Measurements from ENCODE around the gene SLC4A2.

Gene SLC4A2

DNA sequence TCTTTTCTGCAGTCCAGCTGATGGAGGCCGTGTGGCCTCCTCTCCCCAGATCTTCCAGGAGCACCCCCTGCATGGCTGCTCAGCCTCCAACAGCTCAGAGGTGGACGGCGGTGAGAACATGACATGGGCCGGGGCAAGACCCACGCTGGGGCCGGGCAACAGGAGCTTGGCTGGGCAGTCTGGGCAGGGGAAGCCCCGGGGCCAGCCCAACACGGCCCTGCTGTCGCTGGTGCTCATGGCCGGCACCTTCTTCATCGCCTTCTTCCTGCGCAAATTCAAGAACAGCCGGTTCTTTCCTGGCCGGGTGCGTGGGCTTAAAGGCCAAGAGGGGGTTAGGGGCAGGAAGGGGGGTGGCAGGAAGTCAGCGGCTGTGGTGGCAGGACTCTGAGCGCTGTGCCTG, 14.6 kb downstream of the SLC4A2 start:
- TF ChIP-seq, protein P1, sequence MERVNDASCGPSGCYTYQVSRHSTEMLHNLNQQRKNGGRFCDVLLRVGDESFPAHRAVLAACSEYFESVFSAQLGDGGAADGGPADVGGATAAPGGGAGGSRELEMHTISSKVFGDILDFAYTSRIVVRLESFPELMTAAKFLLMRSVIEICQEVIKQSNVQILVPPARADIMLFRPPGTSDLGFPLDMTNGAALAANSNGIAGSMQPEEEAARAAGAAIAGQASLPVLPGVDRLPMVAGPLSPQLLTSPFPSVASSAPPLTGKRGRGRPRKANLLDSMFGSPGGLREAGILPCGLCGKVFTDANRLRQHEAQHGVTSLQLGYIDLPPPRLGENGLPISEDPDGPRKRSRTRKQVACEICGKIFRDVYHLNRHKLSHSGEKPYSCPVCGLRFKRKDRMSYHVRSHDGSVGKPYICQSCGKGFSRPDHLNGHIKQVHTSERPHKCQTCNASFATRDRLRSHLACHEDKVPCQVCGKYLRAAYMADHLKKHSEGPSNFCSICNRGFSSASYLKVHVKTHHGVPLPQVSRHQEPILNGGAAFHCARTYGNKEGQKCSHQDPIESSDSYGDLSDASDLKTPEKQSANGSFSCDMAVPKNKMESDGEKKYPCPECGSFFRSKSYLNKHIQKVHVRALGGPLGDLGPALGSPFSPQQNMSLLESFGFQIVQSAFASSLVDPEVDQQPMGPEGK (CRISPR knock-in tag; IDR thresholded peaks at IDR 0.05; ENCODE audit: borderline replicate concordance), result no peak
- TF ChIP-seq ZFP30 (CRISPR knock-in tag; IDR thresholded peaks at IDR 0.05) (no peak), CSDC2 (CRISPR knock-in tag; IDR thresholded peaks at IDR 0.05) (no peak), ZC3H10 (CRISPR knock-in tag; IDR thresholded peaks at IDR 0.05) (no peak), ARNTL (CRISPR knock-in tag; IDR thresholded peaks at IDR 0.05; ENCODE audit: borderline replicate concordance, low read depth) (no peak), CREB5 (CRISPR knock-in tag; IDR thresholded peaks at IDR 0.05; ENCODE audit: low read depth) (no peak), ISL1 (CRISPR knock-in tag; IDR thresholded peaks at IDR 0.05) (no peak), ZFP3 (CRISPR knock-in tag; IDR thresholded peaks at IDR 0.05) (no peak), RARB (CRISPR knock-in tag; IDR thresholded peaks at IDR 0.05) (no peak), BACH2 (CRISPR knock-in tag; IDR thresholded peaks at IDR 0.05; ENCODE audit: borderline replicate concordance) (no peak), PPARA (CRISPR knock-in tag; IDR thresholded peaks at IDR 0.05; ENCODE audit: borderline replicate concordance) (no peak), SNAI2 (CRISPR knock-in tag; IDR thresholded peaks at IDR 0.05) (no peak), ESRRG (CRISPR knock-in tag; IDR thresholded peaks at IDR 0.05) (no peak)
- TF ChIP-seq, protein P2, sequence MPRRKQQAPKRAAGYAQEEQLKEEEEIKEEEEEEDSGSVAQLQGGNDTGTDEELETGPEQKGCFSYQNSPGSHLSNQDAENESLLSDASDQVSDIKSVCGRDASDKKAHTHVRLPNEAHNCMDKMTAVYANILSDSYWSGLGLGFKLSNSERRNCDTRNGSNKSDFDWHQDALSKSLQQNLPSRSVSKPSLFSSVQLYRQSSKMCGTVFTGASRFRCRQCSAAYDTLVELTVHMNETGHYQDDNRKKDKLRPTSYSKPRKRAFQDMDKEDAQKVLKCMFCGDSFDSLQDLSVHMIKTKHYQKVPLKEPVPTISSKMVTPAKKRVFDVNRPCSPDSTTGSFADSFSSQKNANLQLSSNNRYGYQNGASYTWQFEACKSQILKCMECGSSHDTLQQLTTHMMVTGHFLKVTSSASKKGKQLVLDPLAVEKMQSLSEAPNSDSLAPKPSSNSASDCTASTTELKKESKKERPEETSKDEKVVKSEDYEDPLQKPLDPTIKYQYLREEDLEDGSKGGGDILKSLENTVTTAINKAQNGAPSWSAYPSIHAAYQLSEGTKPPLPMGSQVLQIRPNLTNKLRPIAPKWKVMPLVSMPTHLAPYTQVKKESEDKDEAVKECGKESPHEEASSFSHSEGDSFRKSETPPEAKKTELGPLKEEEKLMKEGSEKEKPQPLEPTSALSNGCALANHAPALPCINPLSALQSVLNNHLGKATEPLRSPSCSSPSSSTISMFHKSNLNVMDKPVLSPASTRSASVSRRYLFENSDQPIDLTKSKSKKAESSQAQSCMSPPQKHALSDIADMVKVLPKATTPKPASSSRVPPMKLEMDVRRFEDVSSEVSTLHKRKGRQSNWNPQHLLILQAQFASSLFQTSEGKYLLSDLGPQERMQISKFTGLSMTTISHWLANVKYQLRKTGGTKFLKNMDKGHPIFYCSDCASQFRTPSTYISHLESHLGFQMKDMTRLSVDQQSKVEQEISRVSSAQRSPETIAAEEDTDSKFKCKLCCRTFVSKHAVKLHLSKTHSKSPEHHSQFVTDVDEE (CRISPR knock-in tag; IDR thresholded peaks at IDR 0.05), result no peak
- TF ChIP-seq, protein P3, sequence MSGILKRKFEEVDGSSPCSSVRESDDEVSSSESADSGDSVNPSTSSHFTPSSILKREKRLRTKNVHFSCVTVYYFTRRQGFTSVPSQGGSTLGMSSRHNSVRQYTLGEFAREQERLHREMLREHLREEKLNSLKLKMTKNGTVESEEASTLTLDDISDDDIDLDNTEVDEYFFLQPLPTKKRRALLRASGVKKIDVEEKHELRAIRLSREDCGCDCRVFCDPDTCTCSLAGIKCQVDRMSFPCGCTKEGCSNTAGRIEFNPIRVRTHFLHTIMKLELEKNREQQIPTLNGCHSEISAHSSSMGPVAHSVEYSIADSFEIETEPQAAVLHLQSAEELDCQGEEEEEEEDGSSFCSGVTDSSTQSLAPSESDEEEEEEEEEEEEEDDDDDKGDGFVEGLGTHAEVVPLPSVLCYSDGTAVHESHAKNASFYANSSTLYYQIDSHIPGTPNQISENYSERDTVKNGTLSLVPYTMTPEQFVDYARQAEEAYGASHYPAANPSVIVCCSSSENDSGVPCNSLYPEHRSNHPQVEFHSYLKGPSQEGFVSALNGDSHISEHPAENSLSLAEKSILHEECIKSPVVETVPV (CRISPR knock-in tag; IDR thresholded peaks at IDR 0.05), result no peak
- TF ChIP-seq, protein P4, sequence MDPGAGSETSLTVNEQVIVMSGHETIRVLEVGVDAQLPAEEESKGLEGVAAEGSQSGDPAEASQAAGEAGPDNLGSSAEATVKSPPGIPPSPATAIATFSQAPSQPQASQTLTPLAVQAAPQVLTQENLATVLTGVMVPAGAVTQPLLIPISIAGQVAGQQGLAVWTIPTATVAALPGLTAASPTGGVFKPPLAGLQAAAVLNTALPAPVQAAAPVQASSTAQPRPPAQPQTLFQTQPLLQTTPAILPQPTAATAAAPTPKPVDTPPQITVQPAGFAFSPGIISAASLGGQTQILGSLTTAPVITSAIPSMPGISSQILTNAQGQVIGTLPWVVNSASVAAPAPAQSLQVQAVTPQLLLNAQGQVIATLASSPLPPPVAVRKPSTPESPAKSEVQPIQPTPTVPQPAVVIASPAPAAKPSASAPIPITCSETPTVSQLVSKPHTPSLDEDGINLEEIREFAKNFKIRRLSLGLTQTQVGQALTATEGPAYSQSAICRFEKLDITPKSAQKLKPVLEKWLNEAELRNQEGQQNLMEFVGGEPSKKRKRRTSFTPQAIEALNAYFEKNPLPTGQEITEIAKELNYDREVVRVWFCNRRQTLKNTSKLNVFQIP (CRISPR knock-in tag; IDR thresholded peaks at IDR 0.05; ENCODE audit: borderline replicate concordance, low read depth), result no peak
- no peak for ATAC-seq

- no peak for ATAC-seq
- TF ChIP-seq, protein P3 (CRISPR knock-in tag; IDR thresholded peaks at IDR 0.05), result no peak
- TF ChIP-seq, protein P1 (CRISPR knock-in tag; IDR thresholded peaks at IDR 0.05; ENCODE audit: borderline replicate concordance), result no peak
These were observed 15.7 kb downstream of the SLC4A2 start for GRCh38 chr7:151074817-151075661.
